Gastrocnemius medialis (tissue), 4 donors: ENCODE results near the gene CYP3A4.

Experiments
- CTCF ChIP-seq, 5 experiments: fragments of 450-650 bp in 3 of 5; fragments of 200-600 bp in 2 of 5; sonication (generic) in 2 of 5; IDR thresholded peaks in 4 of 5; conservative IDR thresholded peaks in 1 of 5; 1 replicate in 4 of 5; 2 replicates in 1 of 5; pipeline ENCODE4 v1.5.1; 2016 to 2019; ENCODE audit warnings: antibody characterized with exemption in 5 of 5, mild to moderate bottlenecking in 3 of 5, moderate library complexity in 3 of 5
- POLR2A ChIP-seq, 2 donors: fragments of 450-650 bp; IDR thresholded peaks; one replicate each; pipeline ENCODE4 v1.6.1; 2017; ENCODE audit warnings: antibody characterized with exemption in 2 of 2, mild to moderate bottlenecking in 2 of 2, moderate library complexity in 2 of 2

GRCh38 chr7:99713995-99714570 lies 69.9 kb downstream of the CYP3A4 start:
- TF ChIP-seq CTCF (IDR thresholded peaks at IDR 0.05 in 4 of 5, conservative IDR thresholded peaks at IDR 0.05 in 1 of 5) (no peak), POLR2A (IDR thresholded peaks at IDR 0.05) (no peak)
